Psoas muscle (tissue), 8 donors: Measurements from ENCODE around the gene COL8A1. TPM values are rescaled to one million over a fixed set of nuclear protein-coding genes. Genes with fewer than 3 reads are reported as not detected.

Experiments
- ATAC-seq, 4 donors: fragments of 200-7000 bp; cut with Tn5 transposase; one replicate each; pipeline ENCODE4 v1.9.1; 2020; ENCODE audit warnings: moderate library complexity in 3 of 4, mild to moderate bottlenecking in 2 of 4
- DNase-seq, 2 donors: peaks; one replicate each; pipeline ENCODE4 v3.0.0-alpha.2; 2020
- H3K27ac ChIP-seq: fragments of 200-600 bp; one replicate; pipeline ENCODE4 v1.8.0; 2022
- H3K27me3 ChIP-seq, 3 donors: fragments of 200-600 bp in 1 of 3; one replicate each; pipeline versions ENCODE4 v1.6.1 to v1.8.0; 2013 to 2022; ENCODE audit warnings: low read length in 2 of 3, mild to moderate bottlenecking in 2 of 3, moderate library complexity in 1 of 3; ENCODE audit not compliant: insufficient read depth in 3 of 3
- H3K36me3 ChIP-seq, 2 donors: fragments of 200-600 bp in 1 of 2; one replicate each; pipeline versions ENCODE4 v1.6.1 to v1.8.0; 2013 to 2022; ENCODE audit warnings: low read depth in 1 of 2, mild to moderate bottlenecking in 1 of 2, moderate library complexity in 1 of 2; ENCODE audit not compliant: insufficient read depth in 1 of 2
- H3K4me1 ChIP-seq: fragments of 200-600 bp; one replicate; pipeline ENCODE4 v1.8.0; 2022
- H3K4me3 ChIP-seq: fragments of 200-600 bp; one replicate; pipeline ENCODE4 v1.8.0; 2022; ENCODE audit warnings: mild to moderate bottlenecking
- H3K9me3 ChIP-seq: fragments of 200-600 bp; one replicate; pipeline ENCODE4 v1.8.0; 2022
- CTCF ChIP-seq: fragments of 200-600 bp; IDR thresholded peaks from one replicate; pipeline ENCODE4 v1.8.0; 2022; ENCODE audit warnings: antibody characterized with exemption
- WGBS, 3 donors: extraction: QIAGEN DNeasy Blood & Tissue Kit; methylation state at CpG; one replicate each; pipeline versions ENCODE4 v1.1.6 to v1.1.7; 2013; 5-methylcytosine and 5-hydroxymethylcytosine counted together
- intact Hi-C, 2 donors: fragments of 100-400 bp; cut with DNase I; formaldehyde crosslinking; loops; one replicate each; pipeline versions ENCODE4 v1.11.0 to v1.14.2; 2022
- polyA plus RNA-seq, 3 donors: library from polyadenylated mRNA; stranded (reverse); fragments of 200-250 nt; gene quantifications; one replicate each; pipeline ENCODE4 v1.2.3, GENCODE V29; 2013
- total RNA-seq, 4 donors: library from RNA; stranded (reverse); fragmentation: NEBNext Ultra II Directional in 2 of 4; extraction: Animal tissue kit (Norgen Biotek cat#: 25700) in 2 of 4; gene quantifications; one replicate each; pipeline versions ENCODE4 v1.2.1 to v1.2.4, GENCODE V29; 2021 to 2023
- donor health status: healthy with polysubstance abuse.
- donor health status: DM: no; HTN: no; CAD: no; lungs with moderate emphysema.
- donor health status: Bipolar disorder and iron deficiency.
- donor health status: healthy.
- donor health status: DM: yes; HTN: yes; CAD: no.
- donor health status: DM: no; HTN: no; CAD: no.
- donor health status: DM: no; HTN: no; CAD: no.
- donor health status: DM: yes; HTN: yes; CAD: no.

The COL8A1 gene
- total and polyA plus RNA-seq, 7 donors = 1.2 to 11.3 (median 2.3) TPM

GRCh38 chr3:99795573-99795972 is 157.2 kb downstream of the COL8A1 start:
- Histone ChIP-seq H3K36me3 (no peaks in the 10 kb centered on the region), H3K27ac (no peak overlapping the region), H3K4me3 (no peak overlapping the region), H3K9me3 (no peaks in the 10 kb centered on the region), H3K27me3 (no peaks in the 10 kb centered on the region), H3K4me1 (no peaks in the 10 kb centered on the region)
- ATAC-seq (no peak), DNase-seq (no peak)
- TF ChIP-seq CTCF = no peak
- 91 to 93% (median 91%) methylated on average over 14 to 15 of the region's 15 CpGs for whole genome bisulfite sequencing, 3 donors
- intact Hi-C loops = no loop called here

DNA sequence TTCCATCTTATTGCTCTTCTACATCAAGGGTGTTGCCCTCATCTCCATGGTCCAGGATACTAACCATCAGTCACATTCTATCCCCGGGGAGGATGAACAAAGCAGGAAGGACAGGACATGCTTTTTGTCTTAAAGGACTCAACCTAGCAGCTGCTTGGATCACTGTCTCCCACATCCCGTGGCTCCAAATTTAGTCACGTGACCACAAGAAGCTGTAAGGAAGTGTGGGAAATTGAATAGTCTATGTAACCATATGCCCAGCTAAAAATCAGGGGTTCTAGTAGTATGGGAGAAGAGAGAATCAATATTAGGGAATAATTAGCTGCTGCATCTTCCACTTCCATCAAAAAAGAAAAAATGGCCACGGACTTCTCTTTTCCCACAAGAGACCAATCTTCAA is 161.0 kb downstream of the COL8A1 start:
- TF ChIP-seq CTCF = no peak
- Histone ChIP-seq H3K9me3 (no peaks in the 10 kb centered on the region), H3K27me3 (no peaks in the 10 kb centered on the region), H3K4me3 (no peak overlapping the region), H3K27ac (no peak overlapping the region), H3K4me1 (no peaks in the 10 kb centered on the region), H3K36me3 (no peaks in the 10 kb centered on the region)
- DNase-seq = no peak
- intact Hi-C loops = no loop called here
- WGBS, 3 donors = 77 to 83% (median 81%) methylated on average over 4 of the region's 4 CpGs
- ATAC-seq = no peak

DNA sequence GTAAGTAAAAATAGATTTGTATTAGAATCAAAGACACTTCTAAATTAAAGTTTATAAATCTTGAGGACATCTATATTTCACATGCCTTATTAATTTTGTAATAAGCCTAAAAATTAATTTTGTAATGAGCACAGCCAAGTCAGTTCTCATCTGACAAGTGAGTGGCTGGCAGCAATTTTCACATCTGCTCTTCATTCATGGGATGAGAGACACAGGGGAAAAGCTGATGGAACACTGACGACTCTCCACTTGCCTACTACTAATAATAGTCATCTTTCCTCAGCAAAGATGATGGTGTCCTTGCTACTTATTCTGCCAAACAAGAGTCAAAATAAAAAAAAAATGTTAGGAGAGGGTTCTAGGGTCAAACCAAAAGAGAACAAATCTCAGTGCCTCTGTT is 164.9 kb downstream of the COL8A1 start:
- TF ChIP-seq CTCF = no peak

GRCh38 chr3:99805160-99805559 is 166.8 kb downstream of the COL8A1 start:
- intact Hi-C loops = no loop called here
- H3K36me3 ChIP-seq = no peaks in the 10 kb centered on the region
- TF ChIP-seq CTCF = no peak
- 91 to 93% (median 93%) methylated on average over 2 of the region's 2 CpGs for WGBS, 3 donors
- no peaks in the 10 kb centered on the region for H3K27me3 ChIP-seq
- peaks cover 14% of the 10 kb centered on the region for H3K4me1 ChIP-seq
- H3K27ac ChIP-seq = no peak overlapping the region
- no peak overlapping the region for H3K4me3 ChIP-seq
- no peak for ATAC-seq
- no peak for DNase-seq
- H3K9me3 ChIP-seq = no peaks in the 10 kb centered on the region

More for the DNA sequence above, 164.9 kb downstream of the COL8A1 start:
- DNase-seq (no peak), ATAC-seq (no peak)
- WGBS, 3 donors = 20 to 51% (median 28%) methylated on average over 1 of the region's 1 CpG
- Histone ChIP-seq H3K9me3 (no peaks in the 10 kb centered on the region), H3K27me3 (no peaks in the 10 kb centered on the region), H3K4me3 (no peak overlapping the region), H3K27ac (no peak overlapping the region), H3K4me1 (peaks cover 4% of the 10 kb centered on the region), H3K36me3 (no peaks in the 10 kb centered on the region)
- intact Hi-C loops = no loop called here

DNA sequence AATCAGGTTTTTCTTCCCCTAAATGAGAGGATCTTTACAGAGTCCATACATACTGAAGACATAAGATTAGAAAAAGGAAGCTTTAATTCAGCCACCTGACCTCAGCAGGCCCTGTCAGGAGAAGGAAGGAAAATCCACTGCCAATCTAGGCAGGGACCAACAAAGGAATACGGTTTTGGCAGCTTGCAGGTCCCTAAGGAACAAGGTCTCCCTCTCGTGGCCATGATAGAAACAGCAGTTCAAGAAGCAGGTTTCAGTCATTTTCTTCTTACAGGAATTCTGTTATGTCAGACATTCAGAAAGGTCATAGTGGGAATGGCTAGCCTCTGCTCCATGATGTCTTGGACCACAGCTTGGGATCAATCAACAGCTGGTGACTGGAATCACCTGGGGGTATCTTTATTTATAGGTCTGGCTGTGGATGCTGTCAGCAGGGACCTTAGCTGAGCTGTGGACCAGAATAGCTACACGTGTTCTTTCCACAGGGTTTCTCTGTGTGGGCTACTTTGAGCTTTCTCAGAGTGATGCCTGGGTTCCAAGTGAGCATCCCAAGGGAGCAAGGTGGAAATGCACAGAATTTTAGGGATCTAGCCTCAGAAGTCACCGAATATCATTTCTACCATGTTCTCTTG is 169.9 kb downstream of the COL8A1 start:
- 29 to 43% (median 32%) methylated on average over 4 of the region's 4 CpGs for WGBS, 3 donors
- Histone ChIP-seq H3K4me3 (no peak overlapping the region), H3K36me3 (no peaks in the 10 kb centered on the region), H3K9me3 (no peaks in the 10 kb centered on the region), H3K4me1 (peaks cover 23% of the 10 kb centered on the region), H3K27me3 (no peaks in the 10 kb centered on the region), H3K27ac (no peak overlapping the region)
- ATAC-seq = peak; percentile 32 to 75 (median 60)
- TF ChIP-seq CTCF = peak; percentile 76
- DNase-seq = no peak
- intact Hi-C loops = no loop called here
